HG03060 (cell line): ENCODE results near the gene SETBP1.

Experiments used
- ATAC-seq: cut with Tn5 transposase; IDR thresholded peaks from one replicate; pipeline ENCODE4 v1.9.1; 2021; ENCODE audit warnings: low read depth, moderate number of reproducible peaks; ENCODE audit not compliant: unreplicated experiment

Gene SETBP1

DNA sequence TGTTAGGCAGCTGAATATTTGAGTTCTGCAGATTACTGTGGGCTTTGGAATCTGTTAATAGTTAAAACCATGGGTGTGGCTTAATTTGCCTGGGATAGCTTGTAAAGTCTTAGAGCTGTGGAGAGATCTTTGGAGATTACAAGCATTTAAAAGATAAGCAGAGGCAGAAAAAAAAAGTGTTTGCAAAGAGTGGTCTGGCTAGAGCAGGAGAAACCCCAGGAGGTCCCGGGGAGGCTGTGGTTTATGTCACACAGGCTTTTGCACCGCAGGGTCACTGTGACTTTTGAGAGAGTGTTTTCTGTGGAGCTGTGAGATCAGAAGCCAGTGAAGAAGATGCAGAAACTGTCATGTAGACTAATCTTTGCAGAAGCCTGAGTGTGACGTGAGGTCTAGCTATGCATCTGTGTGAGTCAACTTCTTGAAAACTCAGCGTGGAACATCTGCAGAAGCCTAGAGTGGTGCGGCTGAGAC lies 49.0 kb downstream of the SETBP1 start:
- ATAC-seq: peak; percentile 32

- no peak for ATAC-seq
Observed at GRCh38 chr18:44730803-44731529, 50.3 kb downstream of the SETBP1 start.

GRCh38 chr18:44731530-44732237 lies 51.0 kb downstream of the SETBP1 start:
- peak; percentile 63 for ATAC-seq

- no peak for ATAC-seq
Observed at GRCh38 chr18:44732238-44732563, 51.5 kb downstream of the SETBP1 start.

DNA sequence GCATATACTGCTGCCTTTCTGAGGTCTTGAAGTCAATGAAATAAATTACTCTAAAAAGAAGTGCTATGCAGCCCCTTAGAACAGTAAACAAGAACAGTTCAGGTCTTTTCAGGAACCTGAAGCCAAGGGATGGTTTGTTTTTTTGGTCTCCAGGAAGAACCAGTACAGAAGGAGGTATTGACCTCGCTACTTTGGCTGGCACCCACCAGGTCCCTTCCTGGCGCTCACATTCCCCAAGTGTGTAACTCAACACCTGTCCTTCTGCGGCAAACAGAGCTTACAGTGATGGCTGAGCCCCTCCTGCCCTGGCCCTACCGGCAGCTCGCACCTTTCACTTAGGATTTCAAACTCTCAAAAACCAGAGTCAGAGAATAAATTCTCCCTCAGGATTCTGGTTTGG lies 51.9 kb downstream of the SETBP1 start:
- ATAC-seq: no peak

GRCh38 chr18:44733069-44733753 lies 52.5 kb downstream of the SETBP1 start:
- ATAC-seq: no peak

DNA sequence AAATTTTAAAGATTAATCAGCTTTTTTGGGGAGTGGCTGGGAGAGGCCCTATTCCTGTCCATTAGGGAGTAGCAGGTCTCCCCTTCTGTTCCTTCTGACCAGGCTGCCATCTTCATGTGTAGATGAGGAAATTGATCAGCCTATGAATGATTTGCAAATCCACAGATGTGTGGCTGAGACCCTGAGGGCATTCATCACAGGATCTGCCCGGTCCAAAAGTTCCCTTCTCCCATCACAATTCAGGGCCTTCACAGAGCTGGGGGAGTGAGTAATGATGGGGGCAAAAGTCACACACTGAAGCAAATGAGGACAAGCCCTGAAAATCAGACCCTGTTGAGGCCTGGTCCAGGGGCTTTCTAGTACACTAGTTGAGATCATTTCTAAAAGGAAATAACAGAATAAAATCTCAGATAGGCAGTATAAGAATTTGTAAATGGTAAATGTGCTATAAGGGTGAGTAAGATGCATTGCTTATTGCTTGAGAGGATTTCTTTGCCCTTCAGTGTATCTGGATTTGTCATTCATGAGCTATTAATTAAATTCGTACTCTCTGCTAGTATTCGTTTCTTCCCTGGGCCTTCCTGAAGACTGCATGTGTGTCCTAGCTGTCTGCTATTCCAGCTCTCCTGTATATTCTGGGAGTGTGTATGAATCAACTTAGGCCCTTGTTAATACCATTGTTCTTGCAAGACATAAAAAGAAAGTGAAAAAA lies 53.2 kb downstream of the SETBP1 start:
- no peak for ATAC-seq

DNA sequence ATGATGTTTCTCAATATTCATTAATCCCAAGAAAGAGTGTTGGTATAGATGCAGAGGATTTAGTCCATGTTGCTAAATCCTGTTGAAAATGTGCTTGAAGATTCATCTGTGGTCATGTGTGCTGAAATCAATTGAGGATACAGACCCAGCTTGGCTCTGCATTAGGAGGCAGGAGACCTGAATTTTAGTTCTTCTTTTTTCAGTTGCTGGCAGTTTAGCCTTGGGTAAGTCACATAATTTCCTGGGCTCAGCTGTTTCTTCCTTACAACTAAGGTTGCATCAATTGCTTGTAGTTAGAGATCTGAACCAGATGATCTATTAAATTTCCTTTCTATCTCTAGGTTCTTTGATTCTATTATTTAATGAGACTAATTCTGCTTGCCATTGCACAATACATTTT lies 54.4 kb downstream of the SETBP1 start:
- ATAC-seq: no peak

GRCh38 chr18:44736664-44737380 lies 56.1 kb downstream of the SETBP1 start:
- no peak for ATAC-seq

DNA sequence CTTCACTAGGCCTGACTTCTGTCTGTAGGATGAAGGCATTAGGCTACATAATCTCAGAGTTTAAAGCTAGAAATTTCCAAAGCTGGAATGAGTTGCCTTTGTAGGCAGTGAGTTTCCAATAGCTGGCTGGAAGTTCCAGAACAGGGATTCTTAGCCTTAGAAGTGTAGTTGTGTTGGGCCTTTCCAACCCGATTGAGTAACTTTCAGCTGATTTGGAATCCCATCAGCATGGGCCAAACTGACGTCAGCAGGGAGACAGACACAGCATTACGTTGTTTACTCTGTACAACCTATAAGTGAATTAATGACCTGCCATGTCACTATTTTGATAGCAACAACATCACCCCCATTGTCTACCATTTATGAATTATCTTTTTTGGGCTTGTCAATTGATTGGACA lies 56.9 kb downstream of the SETBP1 start:
- no peak for ATAC-seq

- no peak for ATAC-seq
Observed at GRCh38 chr18:44740000-44740399, 59.3 kb downstream of the SETBP1 start.

DNA sequence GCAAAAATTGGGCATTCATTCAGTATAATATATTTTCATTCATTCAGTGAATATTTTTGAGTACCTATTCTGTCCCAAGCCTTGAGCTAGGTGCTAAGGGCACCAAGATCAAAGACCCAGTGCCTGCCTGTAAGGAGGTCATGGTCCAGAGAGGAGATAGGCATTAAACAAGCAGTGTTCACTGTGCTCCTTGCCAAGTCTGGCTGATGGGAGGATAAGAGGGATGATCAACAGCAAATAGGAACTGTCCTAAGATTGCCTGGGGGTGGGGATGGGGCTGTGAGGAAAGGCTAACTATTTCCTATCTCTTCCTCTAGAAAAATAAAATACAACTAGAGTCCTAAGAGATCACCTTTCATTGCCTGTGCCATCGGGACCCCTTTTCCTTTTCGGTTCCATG lies 60.4 kb downstream of the SETBP1 start:
- no peak for ATAC-seq

DNA sequence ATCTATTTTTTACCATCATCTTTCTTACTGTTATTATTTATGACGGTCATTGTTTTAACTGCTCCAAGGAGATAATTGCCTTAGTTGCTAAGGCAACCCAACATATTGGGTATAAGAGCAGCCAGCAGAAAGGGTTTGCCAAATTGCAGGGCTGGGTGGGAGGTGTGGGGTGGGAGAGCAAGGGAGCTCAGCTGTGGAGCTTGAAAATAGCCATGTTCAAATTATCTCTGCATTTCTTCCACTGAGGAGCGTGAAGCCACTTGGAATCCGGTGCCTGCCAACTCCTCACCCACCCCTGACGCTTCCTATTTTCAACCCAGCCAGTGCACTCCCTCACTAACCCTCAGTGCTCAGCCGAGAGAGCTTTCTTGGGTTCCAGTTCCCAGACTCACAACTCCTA lies 60.8 kb downstream of the SETBP1 start:
- no peak for ATAC-seq

DNA sequence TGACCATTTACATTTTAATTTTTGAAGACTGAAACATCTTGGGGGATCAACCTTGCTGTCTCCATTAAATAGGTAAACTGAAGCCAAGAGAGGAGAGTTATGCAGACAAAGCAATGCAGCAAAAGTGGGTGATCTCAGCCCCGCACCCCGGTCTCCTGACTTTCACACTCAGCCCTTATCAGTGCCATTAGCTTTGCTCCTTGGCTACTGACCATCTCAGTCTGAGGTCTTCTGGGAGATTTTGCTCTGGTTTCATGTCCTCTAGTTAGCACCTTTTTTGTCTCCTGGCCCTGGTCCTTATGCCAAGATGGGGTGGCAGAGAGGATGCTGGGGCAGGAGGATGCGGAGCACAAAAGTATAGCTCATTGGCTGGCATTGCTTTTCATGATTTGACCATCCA lies 61.4 kb downstream of the SETBP1 start:
- ATAC-seq: no peak

DNA sequence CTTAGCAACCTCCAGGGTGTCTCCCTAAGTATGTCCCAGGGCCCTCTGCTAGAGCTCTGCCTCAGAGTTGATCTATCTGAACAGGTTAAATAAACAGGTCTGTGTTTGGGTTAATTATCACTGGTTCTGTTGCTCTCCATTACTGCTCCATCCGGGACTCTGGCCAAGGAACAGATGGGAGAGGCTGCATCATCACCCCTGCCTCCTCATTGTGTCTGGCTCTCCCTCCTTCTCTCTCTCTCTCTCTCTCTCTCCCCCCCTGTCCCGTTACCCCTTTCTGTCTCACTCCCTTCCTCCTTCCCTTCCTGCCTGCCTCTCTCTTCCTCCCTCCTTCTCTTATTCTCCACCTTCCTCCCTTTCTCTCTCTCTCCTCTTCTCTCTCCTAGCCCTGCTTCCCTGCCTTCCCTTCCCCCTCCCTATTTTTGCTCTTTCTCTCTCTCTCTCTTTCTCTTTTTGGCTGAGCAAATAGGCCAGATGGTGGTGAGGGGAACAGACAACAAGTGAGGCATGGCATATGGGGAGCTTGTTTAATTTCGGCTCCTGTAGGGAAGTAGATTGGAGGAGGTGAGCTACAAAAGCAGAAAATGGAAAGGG lies 62.1 kb downstream of the SETBP1 start:
- ATAC-seq: no peak

GRCh38 chr18:44743631-44744030 lies 62.9 kb downstream of the SETBP1 start:
- ATAC-seq: no peak

GRCh38 chr18:44744161-44745121 lies 63.8 kb downstream of the SETBP1 start:
- no peak for ATAC-seq

DNA sequence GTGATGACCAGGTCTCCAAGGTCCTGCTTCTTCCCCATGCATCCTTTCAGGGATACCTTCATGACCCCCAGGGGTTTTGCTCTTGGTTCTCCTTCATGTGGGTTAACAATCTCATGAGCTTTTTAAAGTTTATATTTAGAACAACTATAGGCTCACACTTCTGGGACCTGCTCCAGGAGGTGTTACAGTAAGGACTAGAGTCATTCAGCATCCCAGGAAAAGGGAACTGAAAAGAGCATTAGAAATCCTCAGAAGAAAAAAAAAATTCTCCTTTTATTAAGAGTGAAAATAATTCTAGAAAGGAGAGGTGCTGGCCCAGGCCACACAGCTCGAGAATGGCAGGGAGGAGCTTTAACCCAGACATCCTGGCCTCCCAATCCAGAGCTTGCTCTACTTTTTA lies 66.5 kb downstream of the SETBP1 start:
- ATAC-seq: no peak

DNA sequence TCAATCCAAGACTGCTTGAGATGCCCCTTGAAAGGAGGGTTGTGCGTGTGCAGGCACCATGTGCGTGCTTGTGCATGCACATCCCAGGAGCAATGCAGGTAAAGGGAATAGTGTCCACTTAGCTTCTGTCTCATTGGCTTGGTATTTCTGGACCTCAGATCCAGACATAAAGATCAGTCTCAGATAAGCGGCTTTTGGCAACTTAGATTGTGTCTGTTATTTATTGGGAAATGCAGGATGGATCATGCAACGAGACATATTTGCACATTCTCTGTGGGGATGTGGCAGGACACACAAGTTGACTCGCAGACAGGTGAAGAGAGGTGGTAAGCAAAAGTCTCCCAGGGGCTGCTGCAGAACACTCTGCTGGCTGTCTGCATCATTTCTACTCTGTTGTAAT lies 67.9 kb downstream of the SETBP1 start:
- ATAC-seq: no peak
